GM12878 (cell line): ENCODE data around the gene GPR176.

ENCODE experiments used
- CEBPB ChIP-seq, 2 experiments: fragments of 150-350 bp in 1 of 2; IDR thresholded peaks; 2 replicates each; pipeline ENCODE4 v1.6.1; 2012 to 2014; ENCODE audit warnings: low read depth in 2 of 2, low read length in 2 of 2, borderline replicate concordance in 1 of 2, inconsistent platforms in 1 of 2
- CTCF ChIP-seq, 3 experiments: IDR thresholded peaks in 2 of 3; conservative IDR thresholded peaks in 1 of 3; 2 replicates each; pipeline ENCODE4 v1.5.1; 2011; ENCODE audit warnings: low read depth in 3 of 3, low read length in 3 of 3, mild to moderate bottlenecking in 3 of 3, control low read depth in 2 of 3, moderate library complexity in 2 of 3, inconsistent platforms in 1 of 3, mixed read lengths in 1 of 3; ENCODE audit not compliant: control insufficient read depth in 2 of 3, insufficient read depth in 1 of 3; ENCODE audit errors: extremely low read depth in 1 of 3
- DPF2 ChIP-seq: fragments of 450-650 bp; IDR thresholded peaks from 2 replicates; pipeline ENCODE4 v1.6.1; 2017; ENCODE audit warnings: mild to moderate bottlenecking
- ETV6 ChIP-seq, 2 experiments: fragments of 450-650 bp in 1 of 2; IDR thresholded peaks in 1 of 2; conservative IDR thresholded peaks in 1 of 2; 2 replicates each; pipeline ENCODE4 v1.6.1; 2014; ENCODE audit warnings: antibody characterized with exemption in 1 of 2, borderline replicate concordance in 1 of 2, low read depth in 1 of 2, mild to moderate bottlenecking in 1 of 2, moderate library complexity in 1 of 2
- EZH2 ChIP-seq: IDR thresholded peaks from 2 replicates; pipeline ENCODE4 v1.6.1; 2012; ENCODE audit warnings: low read depth, mild to moderate bottlenecking, control low read depth, inconsistent platforms, low read length, borderline replicate concordance; ENCODE audit not compliant: control insufficient read depth
- NKRF ChIP-seq: fragments of 450-650 bp; conservative IDR thresholded peaks from 2 replicates; pipeline ENCODE4 v1.6.1; 2017; ENCODE audit warnings: mild to moderate bottlenecking, moderate library complexity
- NR2F1 ChIP-seq: fragments of 450-650 bp; conservative IDR thresholded peaks from 2 replicates; pipeline ENCODE4 v1.6.1; 2017; ENCODE audit warnings: mild to moderate bottlenecking
- PBX3 ChIP-seq: IDR thresholded peaks from 2 replicates; pipeline ENCODE4 v1.6.1; 2011; ENCODE audit warnings: mild to moderate bottlenecking, low read depth, low read length, moderate library complexity; ENCODE audit not compliant: insufficient replicate concordance
- POLR2A ChIP-seq: IDR thresholded peaks from 2 replicates; pipeline ENCODE4 v1.6.1; 2011; ENCODE audit warnings: low read depth, mild to moderate bottlenecking, low read length
- REST ChIP-seq: IDR thresholded peaks from 2 replicates; pipeline ENCODE4 v1.6.1; 2012; ENCODE audit warnings: mild to moderate bottlenecking, low read depth, low read length
- SIN3A ChIP-seq: IDR thresholded peaks from 2 replicates; pipeline ENCODE4 v1.6.1; 2012; ENCODE audit warnings: low read depth, low read length, improper control_type of control experiment
- SMC3 ChIP-seq: IDR thresholded peaks from 2 replicates; pipeline ENCODE4 v1.6.1; 2011; ENCODE audit warnings: low read length, improper control_type of control experiment, borderline replicate concordance
- ZBTB11 ChIP-seq: fragments of 450-650 bp; formaldehyde crosslinking; IDR thresholded peaks from 2 replicates; pipeline ENCODE4 v1.5.0; 2022; ENCODE audit warnings: mild to moderate bottlenecking, missing genetic modification characterization

GRCh38 chr15:39870537-39870936 is 49.5 kb downstream of the GPR176 start:
- TF ChIP-seq CTCF (IDR thresholded peaks at IDR 0.05 in 2 of 3, conservative IDR thresholded peaks at IDR 0.05 in 1 of 3; ENCODE audit: control insufficient read depth in 2 of 3, extremely low read depth in 1 of 3, insufficient read depth in 1 of 3, low read depth in 3 of 3, low read length in 3 of 3) (no peak), SMC3 (no peak), DPF2 (no peak), NR2F1 (no peak), SIN3A (no peak), REST (no peak), ETV6 (conservative IDR thresholded peaks at IDR 0.05 in 1 of 2, IDR thresholded peaks at IDR 0.05 in 1 of 2; ENCODE audit: borderline replicate concordance in 1 of 2, low read depth in 1 of 2) (no peak), NKRF (no peak), POLR2A (no peak), EZH2 (no peak), ZBTB11 (CRISPR knock-in tag) (no peak), CEBPB (IDR thresholded peaks at IDR 0.05; ENCODE audit: borderline replicate concordance in 1 of 2, low read depth in 2 of 2, low read length in 2 of 2) (no peak), PBX3 (no peak)
